ENCODE results near the gene CDK8.

Gene CDK8

DNA sequence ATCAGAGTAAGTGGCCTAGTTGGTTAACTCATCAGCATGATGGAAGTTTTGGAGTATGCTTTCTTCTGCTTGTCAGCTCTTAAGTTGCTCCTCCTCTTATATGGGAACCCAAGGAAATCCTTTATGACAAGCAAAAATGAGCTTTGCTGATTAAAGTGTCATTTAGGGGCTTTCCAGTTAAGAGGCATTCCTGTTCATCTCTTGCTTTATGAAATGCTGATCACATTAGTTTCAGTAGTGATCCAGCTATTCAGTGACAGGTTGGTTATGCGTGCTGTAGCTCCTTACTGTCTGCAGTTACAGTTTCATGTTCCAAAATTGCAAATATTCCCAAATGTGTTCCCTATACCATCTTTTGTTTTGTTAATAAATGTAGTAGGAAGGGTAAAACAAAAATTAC, 146.6 kb downstream of the CDK8 start:
- no peak for DNase-seq

DNA sequence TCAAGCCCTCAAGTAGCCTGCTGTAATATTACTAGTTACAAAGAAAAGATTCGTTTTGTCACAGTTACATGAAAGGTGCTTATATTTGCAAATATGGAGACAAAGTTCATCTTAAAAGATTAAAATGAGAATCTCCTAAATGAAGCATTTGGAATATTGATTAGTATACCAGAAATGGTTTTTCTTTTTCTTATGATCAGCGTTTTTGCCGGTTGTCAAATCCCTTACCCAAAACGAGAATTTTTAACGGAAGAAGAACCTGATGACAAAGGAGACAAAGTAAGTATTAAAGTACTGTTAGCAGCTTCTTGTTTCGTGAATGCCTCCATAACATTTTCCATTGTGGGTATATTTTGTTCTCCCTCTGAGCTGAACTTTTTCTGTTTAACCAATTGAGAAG, 147.1 kb downstream of the CDK8 start:
- no peak for DNase-seq

DNA sequence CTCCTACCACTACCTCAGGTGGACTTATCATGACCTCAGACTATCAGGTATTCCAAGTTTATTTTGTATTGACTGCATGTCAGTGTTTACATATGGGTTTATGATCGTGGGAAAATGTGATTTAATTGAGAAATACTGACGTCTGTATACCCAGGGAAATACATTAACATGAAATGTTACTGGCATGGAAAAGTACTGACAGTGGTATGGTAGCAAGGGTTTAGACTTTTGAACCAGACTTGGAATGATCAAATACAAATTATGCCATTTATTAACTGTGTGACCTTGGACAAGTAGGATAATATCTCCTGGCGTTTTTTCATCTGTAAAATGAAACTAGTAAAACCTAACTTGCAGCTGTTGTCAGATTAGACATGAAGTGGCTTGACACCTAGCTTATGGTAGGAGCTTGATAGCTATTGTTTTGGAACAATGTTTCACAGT, 147.7 kb downstream of the CDK8 start:
- no peak for DNase-seq

GRCh38 chr13:26406791-26407190, 152.9 kb downstream of the CDK8 start:
- DNase-seq: no peak

DNA sequence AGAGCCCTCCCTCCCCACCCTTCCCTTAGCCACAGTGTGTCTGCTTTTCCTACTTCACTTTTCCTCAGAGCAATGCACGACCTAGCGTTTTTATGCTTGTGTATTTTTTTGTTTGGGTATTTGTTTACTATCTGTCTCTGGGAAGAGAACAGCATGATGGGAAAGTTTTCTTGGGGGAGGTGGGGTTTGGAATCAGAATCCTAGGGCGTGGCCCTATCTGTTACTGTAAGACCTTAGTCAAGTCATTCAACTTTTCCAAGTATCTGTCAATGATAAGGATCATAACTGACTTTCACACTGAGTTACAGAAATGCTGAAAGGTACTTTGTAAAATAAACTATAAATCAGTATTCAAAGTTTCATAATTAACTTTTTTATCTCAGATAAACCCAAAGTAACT, 157.3 kb downstream of the CDK8 start:
- no peak for DNase-seq

- no peak for DNase-seq
Measured at GRCh38 chr13:26412263-26412662, 158.3 kb downstream of the CDK8 start.

- DNase-seq: no peak
Measured at GRCh38 chr13:26412936-26413716, 159.2 kb downstream of the CDK8 start.

DNA sequence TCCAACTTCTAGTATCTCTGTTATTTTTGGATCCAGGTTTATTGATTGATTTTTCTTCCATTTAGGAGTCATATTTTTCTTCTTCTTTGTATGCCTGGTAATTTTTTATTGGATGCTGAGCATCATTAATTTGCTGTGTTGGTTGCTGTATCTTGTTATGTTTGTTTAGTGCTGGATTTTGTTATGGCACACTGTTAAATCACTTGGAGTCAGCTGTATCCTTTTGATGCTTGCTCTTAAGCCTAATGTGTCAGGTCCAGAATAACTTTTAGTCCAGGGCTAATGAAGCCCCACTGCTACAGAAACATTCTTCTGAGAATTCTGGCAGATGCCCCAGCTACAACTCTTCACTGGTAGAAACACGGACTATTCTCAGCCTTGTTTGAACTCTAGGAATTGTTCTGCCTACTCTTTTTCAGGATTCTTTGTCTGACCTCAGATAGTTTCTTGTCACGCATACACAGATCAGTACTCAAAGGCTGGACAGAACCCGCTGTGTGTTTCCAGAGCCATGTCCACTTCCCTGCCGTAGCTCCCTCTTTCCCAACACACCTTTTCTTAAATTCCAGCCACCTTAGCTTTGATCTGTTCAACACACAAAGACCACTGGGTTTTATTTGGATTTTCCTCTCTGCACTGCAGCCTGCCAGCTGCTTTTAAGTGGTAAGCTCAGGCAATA, 166.5 kb downstream of the CDK8 start:
- DNase-seq: no peak

DNA sequence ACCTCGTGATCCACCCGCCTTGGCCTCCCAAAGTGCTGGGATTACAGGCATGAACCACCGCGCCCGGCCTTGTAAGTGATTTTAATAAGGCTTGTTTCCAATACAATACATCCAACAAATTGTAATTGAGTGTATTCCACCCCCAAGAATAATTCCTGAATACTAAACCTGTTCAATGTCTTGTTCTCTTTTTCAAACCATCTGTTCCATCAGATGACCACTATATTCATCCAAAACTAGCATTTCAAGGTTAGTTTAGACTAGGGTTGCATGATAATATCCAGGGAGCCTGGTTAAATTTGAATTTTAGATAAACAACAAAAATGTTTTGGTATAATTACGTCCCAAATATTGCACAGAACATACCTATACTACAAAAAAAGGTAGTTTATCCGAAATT, 168.1 kb downstream of the CDK8 start:
- DNase-seq: no peak

DNA sequence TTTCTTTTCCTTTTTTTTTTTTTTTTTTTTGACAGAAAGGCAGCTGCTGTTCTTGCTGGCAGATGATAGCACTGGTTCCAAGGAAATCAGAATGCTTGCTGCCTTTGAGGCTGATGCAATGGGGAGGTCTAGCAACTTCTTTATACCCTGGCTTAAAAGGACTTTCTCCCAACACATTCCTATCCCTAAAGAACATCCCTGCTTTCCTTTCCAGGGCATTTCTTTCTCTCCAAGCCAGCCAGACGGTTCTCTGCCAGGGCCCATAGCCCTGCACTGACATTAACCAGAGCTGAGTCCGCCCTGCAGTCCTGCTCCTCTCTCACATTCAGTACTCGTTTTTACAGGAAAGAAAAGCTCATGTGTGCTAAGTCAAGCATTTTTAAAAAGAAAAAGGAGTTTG, 169.7 kb downstream of the CDK8 start:
- DNase-seq: no peak

DNA sequence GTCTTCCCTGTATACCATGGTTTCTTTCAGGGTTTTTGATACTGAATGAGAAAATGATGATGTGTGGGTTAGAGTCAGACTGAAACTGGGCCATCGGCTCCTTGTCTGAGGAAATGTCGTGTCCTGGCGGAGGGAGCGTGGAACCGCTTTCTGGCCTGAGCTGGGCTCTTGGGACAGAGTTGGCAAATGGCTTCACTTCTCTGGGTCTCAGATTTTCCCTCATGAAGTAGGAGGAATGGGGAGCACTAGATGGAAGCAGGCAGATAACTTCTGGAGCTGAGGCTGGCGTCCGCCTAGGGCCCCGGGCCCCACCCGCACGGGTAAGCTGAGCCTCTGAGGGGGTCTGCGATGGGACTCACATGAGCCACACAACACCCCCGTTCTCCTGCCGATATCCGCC, 170.3 kb downstream of the CDK8 start:
- DNase-seq: no peak

DNA sequence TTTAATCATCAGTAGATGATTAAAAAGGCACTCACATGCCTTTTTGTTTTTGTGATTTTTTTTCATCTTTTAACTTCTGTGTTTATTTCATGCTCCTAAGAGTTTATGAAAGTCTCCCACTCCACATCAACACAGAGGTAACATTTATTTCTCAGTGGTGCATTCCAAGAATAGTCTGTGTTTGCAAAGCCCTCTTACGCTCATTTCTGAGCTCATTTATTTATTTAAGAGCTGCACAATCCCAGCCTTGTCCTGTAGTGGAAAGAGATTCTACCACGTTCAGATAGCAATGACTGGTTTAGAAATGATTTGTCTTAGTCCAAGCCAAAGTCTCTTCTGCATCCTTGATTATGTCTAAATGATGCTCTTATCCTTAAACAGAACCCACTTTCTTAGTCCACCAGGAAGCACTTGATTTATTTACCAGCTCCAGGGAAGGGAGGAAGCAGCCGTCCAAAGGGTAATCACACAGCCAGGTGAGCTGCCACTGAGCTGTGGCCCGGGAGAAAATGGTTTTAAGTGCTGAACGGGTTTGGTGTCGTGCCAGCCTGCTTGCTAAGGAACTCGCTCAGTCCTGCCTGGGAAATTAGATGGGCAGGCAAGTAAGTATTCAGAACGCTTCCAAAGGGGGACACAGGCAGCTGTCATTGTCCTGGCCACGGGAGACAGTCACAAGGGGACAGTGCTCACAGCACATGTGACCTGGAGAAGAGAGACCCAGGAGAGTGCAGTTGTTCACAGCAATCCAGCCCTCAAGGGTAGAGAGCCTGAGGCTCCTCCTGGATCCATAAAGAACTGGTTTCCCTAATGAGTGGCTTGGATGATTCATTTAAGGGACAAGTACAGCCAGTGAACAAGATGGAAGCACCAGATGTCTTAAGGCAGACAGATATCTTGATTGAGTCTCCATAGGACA, 171.8 kb downstream of the CDK8 start:
- no peak for DNase-seq

GRCh38 chr13:26433776-26434175, 179.8 kb downstream of the CDK8 start:
- no peak for DNase-seq

GRCh38 chr13:26435171-26435570, 181.2 kb downstream of the CDK8 start:
- DNase-seq: no peak

DNA sequence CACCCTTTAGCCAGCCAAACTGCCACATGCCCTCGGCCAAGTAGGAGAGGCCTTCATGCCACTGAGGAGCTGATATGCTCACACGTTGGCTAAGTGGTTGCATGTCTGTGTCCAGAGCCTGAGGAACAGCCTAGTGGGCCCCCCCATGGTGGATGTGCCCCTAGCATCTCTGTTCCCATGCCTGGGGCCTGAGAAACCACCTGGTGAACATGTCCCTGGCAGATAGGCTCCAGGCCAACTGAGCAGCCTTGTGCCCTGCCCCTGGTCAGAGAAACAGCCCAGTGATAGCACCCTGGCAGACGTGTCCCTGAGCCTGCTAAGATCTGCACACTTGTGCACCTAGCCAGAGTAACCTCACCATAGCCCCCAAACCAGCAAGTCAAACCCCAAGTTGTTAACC, 181.7 kb downstream of the CDK8 start:
- no peak for DNase-seq

GRCh38 chr13:26436914-26437313, 183.0 kb downstream of the CDK8 start:
- no peak for DNase-seq

- no peak for DNase-seq
Measured at GRCh38 chr13:26440111-26440510, 186.2 kb downstream of the CDK8 start.

- no peak for DNase-seq
Measured at GRCh38 chr13:26441476-26441875, 187.5 kb downstream of the CDK8 start.

GRCh38 chr13:26442541-26442940, 188.6 kb downstream of the CDK8 start:
- no peak for DNase-seq

DNA sequence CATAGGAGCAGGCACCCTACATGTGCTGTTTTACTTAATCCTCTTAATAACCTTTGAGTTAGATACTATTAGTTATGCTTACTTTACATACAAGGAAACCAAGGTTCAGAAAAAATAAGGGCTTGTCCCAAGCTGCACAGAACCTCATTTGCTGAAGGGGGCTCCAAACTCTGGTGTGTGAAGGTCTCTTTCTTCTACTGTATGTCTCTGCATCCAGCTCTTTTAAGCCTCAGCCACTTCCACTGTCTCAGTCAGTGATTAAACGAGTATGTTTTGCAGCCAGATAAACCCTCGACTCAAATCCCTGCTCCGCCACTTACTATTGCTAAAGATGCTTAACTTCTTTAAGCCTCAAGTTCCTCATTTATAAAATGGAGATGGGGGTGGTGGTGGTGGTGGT, 191.2 kb downstream of the CDK8 start:
- no peak for DNase-seq

DNA sequence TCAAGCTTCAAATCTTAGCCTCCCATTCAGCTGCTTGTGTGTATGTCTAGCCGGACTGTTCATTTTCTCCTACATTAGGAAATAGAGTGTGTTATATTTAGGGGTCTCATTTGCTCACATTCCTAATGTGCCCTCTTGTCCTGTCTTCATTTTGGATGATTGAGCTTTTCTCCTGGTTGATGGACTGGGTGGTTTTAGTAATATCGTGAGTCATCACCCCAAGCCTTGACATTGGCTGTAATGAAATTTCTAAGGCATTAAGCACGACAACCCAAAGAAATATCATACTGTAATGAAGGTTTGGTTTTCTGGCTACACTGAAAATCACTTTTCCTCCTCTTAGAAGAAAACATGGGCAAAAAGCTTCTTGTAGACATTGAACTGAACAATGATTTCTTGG, 192.8 kb downstream of the CDK8 start:
- DNase-seq: no peak

DNA sequence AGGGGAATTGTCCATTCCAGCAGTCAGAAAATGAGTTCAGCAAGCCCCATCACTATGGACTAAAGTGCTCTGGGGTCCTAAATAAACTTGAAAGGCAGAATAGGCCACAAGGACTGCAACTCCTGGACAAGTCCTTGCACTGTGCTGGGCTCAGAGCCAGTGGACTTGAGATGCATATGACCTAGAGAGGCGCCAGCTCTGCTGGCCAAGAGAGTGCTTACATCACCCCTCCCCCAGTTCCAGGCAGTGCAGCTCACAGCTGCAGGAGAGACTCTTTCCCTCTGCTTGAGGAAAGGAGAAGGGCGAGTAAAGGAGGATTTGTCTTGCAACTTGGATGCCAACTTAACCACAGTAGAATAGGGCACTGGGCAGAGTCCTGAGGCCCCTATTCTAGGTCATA, 194.1 kb downstream of the CDK8 start:
- no peak for DNase-seq

GRCh38 chr13:26449063-26449848, 195.3 kb downstream of the CDK8 start:
- DNase-seq: no peak

Measured in DMS 273 treated with DMSO at 0.1 percent for 48 hours (cell line).